GM19193 (cell line): Measurements from ENCODE around the gene ITGAX.

ENCODE experiments used
- POLR2A ChIP-seq: IDR thresholded peaks from 4 replicates; pipeline ENCODE4 v1.6.1; 2011; ENCODE audit not compliant: insufficient read depth, insufficient read length; ENCODE audit errors: extremely low read depth

Gene ITGAX

DNA sequence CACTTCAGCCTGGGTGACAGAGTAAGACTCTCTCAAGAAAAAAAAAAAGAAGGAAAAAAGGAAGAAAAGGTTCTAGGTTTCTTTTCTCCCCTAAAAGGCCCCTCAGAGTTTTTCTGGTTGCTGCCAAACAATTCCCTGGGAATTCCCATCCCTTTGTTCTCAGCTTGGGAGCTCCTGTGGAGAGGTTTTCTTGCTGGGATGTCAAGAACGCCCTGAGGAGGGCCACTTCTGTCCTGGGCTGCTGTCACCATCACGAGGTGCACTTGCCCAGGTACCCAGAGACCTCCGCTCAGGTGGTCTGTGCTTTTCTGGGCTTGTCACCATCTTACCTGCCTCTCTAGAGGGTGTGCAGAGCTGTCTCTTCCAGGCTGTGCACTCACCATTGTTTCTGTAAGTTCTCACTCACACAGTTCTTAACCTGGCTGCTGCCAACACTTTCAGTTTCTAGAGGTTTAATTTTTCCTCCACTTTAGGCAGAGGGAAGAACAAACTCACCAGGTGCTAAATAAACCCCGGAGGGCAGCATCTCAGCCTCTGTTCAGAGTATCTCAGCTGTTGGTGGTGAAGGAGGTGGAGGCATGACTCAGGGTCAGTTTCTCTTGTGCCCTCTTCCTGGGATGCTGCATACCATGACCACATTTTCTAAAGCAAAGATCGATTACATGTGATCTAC is 75.5 kb downstream of the ITGAX start:
- TF ChIP-seq POLR2A, result no peak
